NB4 (cell line): ENCODE measurements around the gene NCOA6.

Experiments used
- DNase-seq: peaks from one replicate; pipeline ENCODE4 v3.0.0; 2010; ENCODE audit warnings: low read depth
- H3K4me3 ChIP-seq: one replicate; pipeline ENCODE4 v1.5.1; 2011; ENCODE audit warnings: mild to moderate bottlenecking, low read depth, low read length, moderate library complexity
- CTCF ChIP-seq: IDR thresholded peaks from one replicate; pipeline ENCODE4 v1.5.1; 2012; ENCODE audit warnings: low read depth, low read length
- MAX ChIP-seq: IDR thresholded peaks from 2 replicates; pipeline ENCODE4 v1.6.1; 2011; ENCODE audit warnings: low read depth, low read length
- MYC ChIP-seq: IDR thresholded peaks from 2 replicates; pipeline ENCODE4 v1.6.1; 2011; ENCODE audit warnings: low read depth, low read length
- POLR2A ChIP-seq: IDR thresholded peaks from 2 replicates; pipeline ENCODE4 v1.6.1; 2011; ENCODE audit warnings: mild to moderate bottlenecking; ENCODE audit not compliant: insufficient read length; ENCODE audit errors: extremely low read depth

Gene NCOA6

GRCh38 chr20:34825530-34826362 lies at the start of gene NCOA6:
Gene NCOA6 (minus strand): TSS chr20:34825651. CDS start chr20:34782355, 43,296 bp downstream.
- H3K4me3 ChIP-seq = peak within 1 kb of the TSS; percentile 95
- peak; percentile 88 for DNase-seq
- TF ChIP-seq MYC = peak; percentile 82
- no peak for TF ChIP-seq CTCF
- peak; percentile 93 for TF ChIP-seq POLR2A
- peak; percentile 93 for TF ChIP-seq MAX

- H3K4me3 ChIP-seq = no peak overlapping the region
- TF ChIP-seq POLR2A (no peak), CTCF (peak; percentile 92), MYC (no peak), MAX (peak; percentile 35; the same call in 1 of the 2 replicates)
- peak; percentile 88 for DNase-seq
Observed at GRCh38 chr20:34874094-34874654, 48.7 kb upstream of the NCOA6 start.

- H3K4me3 ChIP-seq = no peak overlapping the region
- DNase-seq = no peak
- TF ChIP-seq MAX (no peak), POLR2A (no peak)
Observed at GRCh38 chr20:34873583-34874093, 48.2 kb upstream of the NCOA6 start.

- peak; percentile 62; the same call in 1 of the 2 replicates for TF ChIP-seq MAX
- no peak for TF ChIP-seq MYC
- peak; percentile 52 for TF ChIP-seq CTCF
- H3K4me3 ChIP-seq = peak within 1 kb of the TSS; percentile 43
- DNase-seq = peak; percentile 81
Observed at GRCh38 chr20:34872622-34873224, 47.3 kb upstream of the NCOA6 start, which contains the start of gene GGT7. Gene GGT7 (minus strand): TSS chr20:34872856. CDS start chr20:34872815, 41 bp downstream.

- TF ChIP-seq POLR2A = no peak
- no peak for TF ChIP-seq MAX
- no peak for TF ChIP-seq MYC
- no peak for TF ChIP-seq CTCF
- DNase-seq = no peak
- no peak overlapping the region for H3K4me3 ChIP-seq
Observed at GRCh38 chr20:34871966-34872621, 46.6 kb upstream of the NCOA6 start.
